Tibial nerve (tissue), 4 donors: ENCODE results near the gene SF3A1. TPM values are rescaled to one million over a fixed set of nuclear protein-coding genes. Genes with fewer than 3 reads are reported as not detected.

Experiments
- DNase-seq, 2 donors: peaks; one replicate each; pipeline ENCODE4 v3.0.0-alpha.2; 2019; ENCODE audit warnings: low spot score in 2 of 2
- H3K27ac ChIP-seq, 4 donors: fragments of 200-600 bp; sonication (generic) in 3 of 4; one replicate each; pipeline ENCODE4 v1.5.1; 2017 to 2019; ENCODE audit warnings: mild to moderate bottlenecking in 1 of 4
- H3K27me3 ChIP-seq, 2 donors: fragments of 200-600 bp; sonication (generic) in 1 of 2; one replicate each; pipeline versions ENCODE4 v1.5.1 to v1.6.0; 2017 to 2019
- H3K36me3 ChIP-seq, 3 donors: fragments of 200-600 bp; sonication (generic); one replicate each; pipeline ENCODE4 v1.5.1; 2018 to 2019
- H3K4me1 ChIP-seq, 4 donors: fragments of 200-600 bp; sonication (generic) in 3 of 4; one replicate each; pipeline ENCODE4 v1.5.1; 2017 to 2019
- H3K4me3 ChIP-seq, 4 donors: fragments of 200-600 bp; sonication (generic) in 3 of 4; one replicate each; pipeline ENCODE4 v1.5.1; 2017 to 2019; ENCODE audit warnings: mild to moderate bottlenecking in 1 of 4, moderate library complexity in 1 of 4
- H3K9me3 ChIP-seq, 4 donors: fragments of 200-600 bp; sonication (generic) in 3 of 4; one replicate each; pipeline ENCODE4 v1.5.1; 2017 to 2019
- CTCF ChIP-seq, 5 experiments: fragments of 200-600 bp in 3 of 5; fragments of 450-650 bp in 2 of 5; sonication (generic) in 3 of 5; IDR thresholded peaks; one replicate each; pipeline ENCODE4 v1.5.1; 2016 to 2019; ENCODE audit warnings: antibody characterized with exemption in 5 of 5, mild to moderate bottlenecking in 3 of 5, moderate library complexity in 2 of 5
- EP300 ChIP-seq, 2 donors: sonication (generic); formaldehyde crosslinking; IDR thresholded peaks; one replicate each; pipeline ENCODE4 v1.6.1; 2017; ENCODE audit warnings: antibody characterized with exemption in 2 of 2, mild to moderate bottlenecking in 1 of 2
- POLR2A ChIP-seq, 2 donors: fragments of 450-650 bp; IDR thresholded peaks; one replicate each; pipeline ENCODE4 v1.6.1; 2017; ENCODE audit warnings: antibody characterized with exemption in 2 of 2, mild to moderate bottlenecking in 2 of 2, moderate library complexity in 2 of 2
- WGBS, 2 donors: methylation state at CpG; one replicate each; pipeline ENCODE4 v1.1.5; 2018; 5-methylcytosine and 5-hydroxymethylcytosine counted together
- total RNA-seq, 4 donors: library from RNA; depleted of rRNA; stranded (reverse); fragments of >200 nt; gene quantifications; one replicate each; pipeline ENCODE4 v1.1.0, GENCODE V29; 2016

Gene SF3A1
- total RNA-seq, 4 donors from 2014 or later, result 76.2 to 98.1 (median 91.7) TPM

GRCh38 chr22:30326255-30326705 is 30.4 kb downstream of the SF3A1 start:
- no peak for DNase-seq
- Histone ChIP-seq H3K4me3 (peak overlapping the region; percentile 67 to 98 (median 84)), H3K9me3 (no peaks in the 10 kb centered on the region), H3K4me1 (peaks cover 0 to 54% (median 39%) of the 10 kb centered on the region in 4 donors), H3K27me3 (no peaks in the 10 kb centered on the region), H3K36me3 (peaks cover 0 to 11% (median 2%) of the 10 kb centered on the region in 3 donors), H3K27ac (peak overlapping the region; percentile 26 to 97 (median 90))
- TF ChIP-seq CTCF (IDR thresholded peaks at IDR 0.05) (no peak), POLR2A (IDR thresholded peaks at IDR 0.05) (no peak), EP300 (IDR thresholded peaks at IDR 0.05) (no peak)
- 1% methylated on average over 6 to 34 of the region's 34 CpGs for WGBS, 2 donors

- Histone ChIP-seq H3K4me3 (peak overlapping the region; percentile 67 to 98 (median 84)), H3K27ac (peak overlapping the region; percentile 26 to 97 (median 90)), H3K9me3 (no peaks in the 10 kb centered on the region), H3K27me3 (no peaks in the 10 kb centered on the region), H3K4me1 (peaks cover 0 to 59% (median 42%) of the 10 kb centered on the region in 4 donors), H3K36me3 (peaks cover 0 to 13% (median 0%) of the 10 kb centered on the region in 3 donors)
- 16 to 20% methylated on average over 10 to 12 of the region's 14 CpGs for WGBS, 2 donors
- no peak for DNase-seq
- TF ChIP-seq POLR2A (IDR thresholded peaks at IDR 0.05) (no peak), EP300 (IDR thresholded peaks at IDR 0.05) (no peak), CTCF (IDR thresholded peaks at IDR 0.05) (no peak)
Measured at GRCh38 chr22:30325724-30326254, 30.9 kb downstream of the SF3A1 start.

GRCh38 chr22:30325065-30325720 is 31.5 kb downstream of the SF3A1 start:
- peak in 1 of 2 donors; percentile 65 for DNase-seq
- TF ChIP-seq EP300 (IDR thresholded peaks at IDR 0.05) (peak in 1 of 2 donors; percentile 23), CTCF (IDR thresholded peaks at IDR 0.05) (no peak)
- WGBS, 2 donors, result 22 to 38% methylated on average over 5 of the region's 5 CpGs
- Histone ChIP-seq H3K36me3 (peaks cover 0 to 14% (median 0%) of the 10 kb centered on the region in 3 donors), H3K4me1 (peaks cover 0 to 65% (median 47%) of the 10 kb centered on the region in 4 donors), H3K27me3 (no peaks in the 10 kb centered on the region), H3K4me3 (peak overlapping the region; percentile 67 to 98 (median 84)), H3K27ac (peak overlapping the region; percentile 26 to 97 (median 90)), H3K9me3 (no peaks in the 10 kb centered on the region)

- Histone ChIP-seq H3K4me1 (peaks cover 0 to 75% (median 54%) of the 10 kb centered on the region in 4 donors), H3K9me3 (no peaks in the 10 kb centered on the region), H3K27me3 (no peaks in the 10 kb centered on the region), H3K36me3 (peaks cover 0 to 14% (median 0%) of the 10 kb centered on the region in 3 donors), H3K4me3 (peak overlapping the region in 3 of 4 donors; percentile 75 to 98 (median 94)), H3K27ac (peak overlapping the region in 3 of 4 donors; percentile 25 to 97 (median 91))
- no peak for DNase-seq
- TF ChIP-seq EP300 (IDR thresholded peaks at IDR 0.05), result no peak
- TF ChIP-seq CTCF (IDR thresholded peaks at IDR 0.05), result no peak
- TF ChIP-seq POLR2A (IDR thresholded peaks at IDR 0.05), result no peak
- 45 to 51% methylated on average over 8 of the region's 8 CpGs for WGBS, 2 donors
Measured at GRCh38 chr22:30324014-30324730, 32.5 kb downstream of the SF3A1 start.
